Keratinocyte (primary cell): ENCODE results near the gene ZFYVE1. TPM values are rescaled to one million over a fixed set of nuclear protein-coding genes. Genes with fewer than 3 reads are reported as not detected.
"Not testable (repeated sequence)": the region's sequence is repeated elsewhere in the genome, so short reads cannot be mapped to it uniquely, and the experiment has no call there.

Source experiments
- DNase-seq: peaks from one replicate; pipeline ENCODE4 v3.0.0-alpha.2; 2011; ENCODE audit warnings: low read depth, missing footprints, low spot score
- FAIRE-seq: peaks from 2 replicates; lab custom pipeline; 2011; peaks lifted over from hg19 to GRCh38; lab: Jason Lieb, UNC
- H2AFZ ChIP-seq: 2 replicates; pipeline ENCODE4 v1.6.0; 2012; ENCODE audit warnings: low read length, control low read depth, inconsistent platforms; ENCODE audit not compliant: control insufficient read depth
- H3K27ac ChIP-seq: 2 replicates; pipeline ENCODE4 v1.5.1; 2011; ENCODE audit warnings: low read length; ENCODE audit not compliant: control insufficient read depth, insufficient read depth
- H3K27me3 ChIP-seq: 3 replicates; pipeline ENCODE4 v1.6.0; 2011; ENCODE audit warnings: low read length; ENCODE audit not compliant: control insufficient read depth, insufficient read depth; ENCODE audit errors: extremely low read depth
- H3K36me3 ChIP-seq, 2 experiments: 2 replicates in 1 of 2; 3 replicates in 1 of 2; pipeline ENCODE4 v1.5.1; 2011; ENCODE audit warnings: low read length in 2 of 2, mild to moderate bottlenecking in 1 of 2; ENCODE audit not compliant: control insufficient read depth in 2 of 2, insufficient read depth in 2 of 2; ENCODE audit errors: extremely low read depth in 1 of 2
- H3K4me1 ChIP-seq: 3 replicates; pipeline ENCODE4 v1.5.1; 2011; ENCODE audit warnings: low read length; ENCODE audit not compliant: control insufficient read depth, insufficient read depth; ENCODE audit errors: extremely low read depth
- H3K4me2 ChIP-seq: 3 replicates; pipeline ENCODE4 v1.6.0; 2011; ENCODE audit warnings: low read depth, low read length; ENCODE audit not compliant: control insufficient read depth, insufficient read depth; ENCODE audit errors: extremely low read depth
- H3K4me3 ChIP-seq, 3 experiments: fragments of 200-600 bp in 1 of 3; sonication (generic) in 1 of 3; 2 replicates in 2 of 3; 3 replicates in 1 of 3; pipeline ENCODE4 v1.5.1; 2011 to 2016; ENCODE audit warnings: low read length in 3 of 3, mild to moderate bottlenecking in 3 of 3, control low read depth in 2 of 3, inconsistent platforms in 1 of 3, low read depth in 1 of 3, mixed read lengths in 1 of 3, mixed run types in 1 of 3, moderate library complexity in 1 of 3; ENCODE audit not compliant: control insufficient read depth in 2 of 3, insufficient read depth in 2 of 3; ENCODE audit errors: extremely low read depth in 1 of 3
- H3K79me2 ChIP-seq: 2 replicates; pipeline ENCODE4 v1.6.0; 2012; ENCODE audit warnings: low read length; ENCODE audit not compliant: control insufficient read depth, insufficient read depth
- H3K9ac ChIP-seq: 3 replicates; pipeline ENCODE4 v1.6.0; 2011; ENCODE audit warnings: low read length; ENCODE audit not compliant: control insufficient read depth, insufficient read depth; ENCODE audit errors: extremely low read depth
- H3K9me1 ChIP-seq: 3 replicates; pipeline ENCODE4 v1.6.0; 2011; ENCODE audit warnings: low read length; ENCODE audit not compliant: control insufficient read depth, insufficient read depth; ENCODE audit errors: extremely low read depth
- H3K9me3 ChIP-seq: 2 replicates; pipeline ENCODE4 v1.5.1; 2012; ENCODE audit warnings: low read depth, low read length; ENCODE audit not compliant: control insufficient read depth
- H4K20me1 ChIP-seq: 3 replicates; pipeline ENCODE4 v1.6.0; 2011; ENCODE audit warnings: low read length; ENCODE audit not compliant: control insufficient read depth, insufficient read depth; ENCODE audit errors: extremely low read depth
- EZH2 ChIP-seq: IDR thresholded peaks from one replicate; pipeline ENCODE4 v1.6.1; 2012; ENCODE audit warnings: inconsistent platforms, mild to moderate bottlenecking, low read length, moderate library complexity
- dilution Hi-C: fragments of 300-500 bp; cut with MboI; formaldehyde crosslinking; loops from one replicate; pipeline ENCODE4 v1.7.0; 2020; ENCODE audit warnings: low sequenced_read_pairs; ENCODE audit not compliant: extremely low pct_ligation_motif_present
- polyA plus RNA-seq, 5 experiments: library from polyadenylated mRNA; depleted of rRNA in 3 of 5; stranded (reverse) in 3 of 5; stranded (forward) in 1 of 5; unstranded in 1 of 5; fragments of >200 nt; gene quantifications; 1 replicate in 1 of 5; 2 replicates in 3 of 5; 3 replicates in 1 of 5; pipeline versions ENCODE4 v1.2.1 to v1.2.3, GENCODE V29; 2011 to 2012; ENCODE audit warnings: missing spikeins in 2 of 5, low read depth in 1 of 5, low replicate concordance in 1 of 5
- TF ChIP-seq, protein P1 (sequence below), 3 experiments: IDR thresholded peaks in 1 of 3; conservative IDR thresholded peaks in 1 of 3; optimal IDR thresholded peaks in 1 of 3; 2 replicates in 2 of 3; 3 replicates in 1 of 3; pipeline versions ENCODE3 to v1.5.1; 2011; ENCODE audit warnings: low read length in 3 of 3, mild to moderate bottlenecking in 3 of 3, moderate library complexity in 2 of 3, control low read depth in 1 of 3, inconsistent platforms in 1 of 3; ENCODE audit not compliant: insufficient read depth in 2 of 3; ENCODE audit errors: extremely low read depth in 1 of 3

ZFYVE1 gene
- polyA plus RNA-seq, 1 donor (not counting 4 experiments of a cell fraction or from before 2014, with no cell fraction given): 10.8 TPM

DNA sequence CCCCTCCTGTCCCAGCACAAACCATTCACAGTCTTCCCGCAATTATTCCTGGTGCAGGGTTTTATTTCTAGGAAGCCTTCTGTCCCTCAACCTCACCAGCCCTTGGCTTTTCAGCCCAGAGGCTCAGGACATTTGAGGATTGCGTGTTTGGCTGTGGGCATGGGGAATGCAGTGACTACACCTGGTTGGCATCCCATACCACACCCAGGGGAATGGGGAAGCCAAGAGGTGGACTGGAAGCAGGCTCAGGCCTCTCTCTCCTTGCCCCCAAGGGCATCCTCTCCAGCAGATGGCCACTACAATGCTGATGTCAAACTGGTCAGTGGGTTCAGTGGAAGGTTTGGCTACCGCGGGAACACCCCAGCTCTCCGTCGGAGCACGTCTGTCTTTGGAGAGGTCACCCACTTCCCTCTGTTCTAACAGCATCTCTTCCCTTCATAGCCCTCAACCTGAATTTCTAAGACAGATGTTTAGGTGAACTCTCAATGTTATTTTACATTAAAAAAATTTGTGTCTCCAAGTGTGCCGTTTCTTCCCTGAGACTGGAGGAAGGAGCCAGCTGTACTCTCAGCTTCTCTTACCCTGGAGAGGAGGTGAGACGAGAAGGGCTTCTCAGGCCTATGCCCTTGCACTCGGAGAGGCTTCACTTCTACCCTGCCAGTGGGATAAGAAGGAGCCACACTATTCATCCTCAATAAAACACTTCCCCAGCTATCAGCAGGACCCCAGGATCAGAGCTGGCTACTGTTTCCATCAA, 65.1 kb downstream of the ZFYVE1 start:
- Histone ChIP-seq H3K27ac (peak overlapping the region; percentile 69), H3K4me2 (peak overlapping the region; percentile 56), H3K36me3 (peaks cover 7 to 8% of the 10 kb centered on the region in 2 experiments), H3K9me1 (peaks cover 3% of the 10 kb centered on the region), H3K27me3 (no peaks in the 10 kb centered on the region), H3K4me3 (no peak overlapping the region), H3K9ac (peak overlapping the region; percentile 60), H2AFZ (peak overlapping the region; percentile 66), H3K4me1 (peaks cover 17% of the 10 kb centered on the region), H3K79me2 (no peaks in the 10 kb centered on the region), H3K9me3 (no peaks in the 10 kb centered on the region), H4K20me1 (no peaks in the 10 kb centered on the region)
- DNase-seq (peak; percentile 67), FAIRE-seq (peak; percentile 94)
- dilution Hi-C loops: no loop called here
- TF ChIP-seq, protein P1, sequence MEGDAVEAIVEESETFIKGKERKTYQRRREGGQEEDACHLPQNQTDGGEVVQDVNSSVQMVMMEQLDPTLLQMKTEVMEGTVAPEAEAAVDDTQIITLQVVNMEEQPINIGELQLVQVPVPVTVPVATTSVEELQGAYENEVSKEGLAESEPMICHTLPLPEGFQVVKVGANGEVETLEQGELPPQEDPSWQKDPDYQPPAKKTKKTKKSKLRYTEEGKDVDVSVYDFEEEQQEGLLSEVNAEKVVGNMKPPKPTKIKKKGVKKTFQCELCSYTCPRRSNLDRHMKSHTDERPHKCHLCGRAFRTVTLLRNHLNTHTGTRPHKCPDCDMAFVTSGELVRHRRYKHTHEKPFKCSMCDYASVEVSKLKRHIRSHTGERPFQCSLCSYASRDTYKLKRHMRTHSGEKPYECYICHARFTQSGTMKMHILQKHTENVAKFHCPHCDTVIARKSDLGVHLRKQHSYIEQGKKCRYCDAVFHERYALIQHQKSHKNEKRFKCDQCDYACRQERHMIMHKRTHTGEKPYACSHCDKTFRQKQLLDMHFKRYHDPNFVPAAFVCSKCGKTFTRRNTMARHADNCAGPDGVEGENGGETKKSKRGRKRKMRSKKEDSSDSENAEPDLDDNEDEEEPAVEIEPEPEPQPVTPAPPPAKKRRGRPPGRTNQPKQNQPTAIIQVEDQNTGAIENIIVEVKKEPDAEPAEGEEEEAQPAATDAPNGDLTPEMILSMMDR (optimal IDR thresholded peaks at IDR 0.05 in 1 of 3, IDR thresholded peaks at IDR 0.05 in 1 of 3, conservative IDR thresholded peaks at IDR 0.05 in 1 of 3; ENCODE audit: extremely low read depth in 1 of 3, insufficient read depth in 2 of 3, low read length in 3 of 3): no peak

DNA sequence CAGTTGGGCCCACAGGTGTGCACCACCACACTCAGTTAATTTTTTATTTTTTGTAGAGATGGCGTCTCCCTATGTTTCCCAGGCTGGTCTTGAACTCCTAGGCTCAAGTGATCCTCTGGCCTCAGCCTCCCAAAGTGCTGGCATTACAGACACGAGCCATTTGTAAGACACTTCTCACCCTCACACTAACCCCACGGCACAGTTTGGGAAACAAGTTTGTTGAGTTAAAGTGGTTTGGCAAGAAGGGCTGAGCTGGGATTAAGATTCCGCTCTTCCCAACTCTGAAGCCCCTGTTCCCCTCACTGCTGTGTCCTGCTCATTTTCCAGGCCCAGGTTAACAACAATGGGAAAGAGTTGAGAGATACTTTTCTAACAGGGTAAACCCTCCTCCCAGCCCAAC, 65.9 kb downstream of the ZFYVE1 start:
- H3K79me2 ChIP-seq, H4K20me1 ChIP-seq, DNase-seq, dilution Hi-C loops, H2AFZ ChIP-seq, H3K27me3 ChIP-seq, H3K4me3 ChIP-seq, H3K9me3 ChIP-seq, H3K9me1 ChIP-seq, FAIRE-seq: not testable (repeated sequence)
- peak overlapping the region; percentile 56 for H3K4me2 ChIP-seq
- H3K27ac ChIP-seq: peak overlapping the region; percentile 69
- peaks cover 11 to 14% of the 10 kb centered on the region in 2 experiments for H3K36me3 ChIP-seq
- H3K4me1 ChIP-seq: peaks cover 17% of the 10 kb centered on the region
- H3K9ac ChIP-seq: peak overlapping the region; percentile 13

DNA sequence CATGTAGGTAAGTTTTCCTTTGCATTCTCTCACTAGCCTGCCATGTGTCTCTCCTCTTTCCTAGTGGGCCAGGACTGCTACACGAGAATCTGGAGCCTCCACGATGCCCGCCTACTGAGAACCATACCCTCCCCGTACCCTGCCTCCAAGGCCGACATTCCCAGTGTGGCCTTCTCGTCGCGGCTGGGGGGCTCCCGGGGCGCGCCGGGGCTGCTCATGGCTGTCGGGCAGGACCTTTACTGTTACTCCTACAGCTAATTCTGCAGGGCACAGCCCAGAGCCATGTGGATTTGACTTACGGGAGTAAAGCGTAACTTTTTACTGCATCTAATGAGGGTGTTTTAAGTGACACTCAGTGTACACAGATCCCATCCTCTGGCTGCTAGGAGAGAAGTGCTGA, 68.4 kb downstream of the ZFYVE1 start:
- H2AFZ ChIP-seq: no peak overlapping the region
- H4K20me1 ChIP-seq: no peaks in the 10 kb centered on the region
- H3K9me1 ChIP-seq: peaks cover 3% of the 10 kb centered on the region
- H3K79me2 ChIP-seq: no peaks in the 10 kb centered on the region
- FAIRE-seq (no peak), DNase-seq (no peak)
- H3K4me3 ChIP-seq: no peak overlapping the region
- no peaks in the 10 kb centered on the region for H3K9me3 ChIP-seq
- no peak overlapping the region for H3K4me2 ChIP-seq
- no peaks in the 10 kb centered on the region for H3K27me3 ChIP-seq
- no peak overlapping the region for H3K27ac ChIP-seq
- dilution Hi-C loops: no loop called here
- H3K9ac ChIP-seq: no peak overlapping the region
- peaks cover 17% of the 10 kb centered on the region for H3K4me1 ChIP-seq
- TF ChIP-seq EZH2: no peak
- TF ChIP-seq, protein P1 (optimal IDR thresholded peaks at IDR 0.05 in 1 of 3, IDR thresholded peaks at IDR 0.05 in 1 of 3, conservative IDR thresholded peaks at IDR 0.05 in 1 of 3; ENCODE audit: extremely low read depth in 1 of 3, insufficient read depth in 2 of 3, low read length in 3 of 3): no peak
- peaks cover 15 to 25% of the 10 kb centered on the region in 2 experiments for H3K36me3 ChIP-seq
